Measurements from ENCODE around the gene RHOC. TPM values are rescaled to one million over a fixed set of nuclear protein-coding genes. Genes with fewer than 3 reads are reported as not detected.

The RHOC gene
- total and polyA plus RNA-seq, 2 donors (not counting 1 experiment from before 2014, with no cell fraction given) = 484 to 857 TPM

DNA sequence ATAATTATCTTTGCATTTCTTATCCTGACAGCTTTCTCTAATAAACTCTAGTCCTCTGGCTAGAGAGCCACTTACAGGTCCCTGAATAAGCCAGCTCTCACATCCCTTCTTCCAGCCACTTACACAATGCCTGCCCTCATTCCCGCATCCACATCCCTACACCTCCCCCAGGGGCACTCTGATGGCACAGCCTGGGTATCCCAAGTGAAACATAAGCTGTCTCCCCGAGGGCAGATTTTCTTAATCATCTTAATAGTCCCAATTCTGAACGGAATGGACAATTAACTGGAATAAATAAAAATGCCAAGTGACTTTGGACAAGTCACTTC, 4.9 kb downstream of the RHOC start:
- TF ChIP-seq, protein P1, sequence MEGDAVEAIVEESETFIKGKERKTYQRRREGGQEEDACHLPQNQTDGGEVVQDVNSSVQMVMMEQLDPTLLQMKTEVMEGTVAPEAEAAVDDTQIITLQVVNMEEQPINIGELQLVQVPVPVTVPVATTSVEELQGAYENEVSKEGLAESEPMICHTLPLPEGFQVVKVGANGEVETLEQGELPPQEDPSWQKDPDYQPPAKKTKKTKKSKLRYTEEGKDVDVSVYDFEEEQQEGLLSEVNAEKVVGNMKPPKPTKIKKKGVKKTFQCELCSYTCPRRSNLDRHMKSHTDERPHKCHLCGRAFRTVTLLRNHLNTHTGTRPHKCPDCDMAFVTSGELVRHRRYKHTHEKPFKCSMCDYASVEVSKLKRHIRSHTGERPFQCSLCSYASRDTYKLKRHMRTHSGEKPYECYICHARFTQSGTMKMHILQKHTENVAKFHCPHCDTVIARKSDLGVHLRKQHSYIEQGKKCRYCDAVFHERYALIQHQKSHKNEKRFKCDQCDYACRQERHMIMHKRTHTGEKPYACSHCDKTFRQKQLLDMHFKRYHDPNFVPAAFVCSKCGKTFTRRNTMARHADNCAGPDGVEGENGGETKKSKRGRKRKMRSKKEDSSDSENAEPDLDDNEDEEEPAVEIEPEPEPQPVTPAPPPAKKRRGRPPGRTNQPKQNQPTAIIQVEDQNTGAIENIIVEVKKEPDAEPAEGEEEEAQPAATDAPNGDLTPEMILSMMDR (conservative IDR thresholded peaks at IDR 0.05 in 1 of 2, IDR thresholded peaks at IDR 0.05 in 1 of 2; ENCODE audit: low read depth in 1 of 2, low read length in 2 of 2) = no peak
- no peak for TF ChIP-seq EZH2 (IDR thresholded peaks at IDR 0.05; ENCODE audit: low read length, missing control alignments)
- H3K4me2 ChIP-seq (ENCODE audit: extremely low read depth, insufficient read depth, low read length) = no peak overlapping the region
- H3K9ac ChIP-seq (ENCODE audit: insufficient read depth, low read length) = no peak overlapping the region
- H3K27me3 ChIP-seq (ENCODE audit: control insufficient read depth, insufficient read depth, low read length) = no peaks in the 10 kb centered on the region
- no peaks in the 10 kb centered on the region for H3K9me3 ChIP-seq (ENCODE audit: control insufficient read depth, insufficient read depth, low read depth, low read length)
- peaks cover 33% of the 10 kb centered on the region for H3K36me3 ChIP-seq (ENCODE audit: control insufficient read depth, insufficient read depth, low read length)
- H3K79me2 ChIP-seq (ENCODE audit: control insufficient read depth, insufficient read depth, low read length) = peaks cover 42% of the 10 kb centered on the region
- H4K20me1 ChIP-seq (ENCODE audit: control insufficient read depth, extremely low read depth, insufficient read depth, low read length) = no peaks in the 10 kb centered on the region
- no peak overlapping the region for H3K4me3 ChIP-seq (replicated peaks in 1 of 4; ENCODE audit: control extremely low read depth in 1 of 4, insufficient read depth in 1 of 4, low read depth in 3 of 4, low read length in 4 of 4)
- peak overlapping the region; percentile 79 for H3K27ac ChIP-seq (ENCODE audit: insufficient read depth, low read length)
- peaks cover 39% of the 10 kb centered on the region for H3K4me1 ChIP-seq (ENCODE audit: control insufficient read depth, extremely low read depth, insufficient read depth, low read length)
- no peak for DNase-seq (ENCODE audit: low read depth in 2 of 2)
- H2AFZ ChIP-seq (ENCODE audit: low read length) = no peak overlapping the region

DNA sequence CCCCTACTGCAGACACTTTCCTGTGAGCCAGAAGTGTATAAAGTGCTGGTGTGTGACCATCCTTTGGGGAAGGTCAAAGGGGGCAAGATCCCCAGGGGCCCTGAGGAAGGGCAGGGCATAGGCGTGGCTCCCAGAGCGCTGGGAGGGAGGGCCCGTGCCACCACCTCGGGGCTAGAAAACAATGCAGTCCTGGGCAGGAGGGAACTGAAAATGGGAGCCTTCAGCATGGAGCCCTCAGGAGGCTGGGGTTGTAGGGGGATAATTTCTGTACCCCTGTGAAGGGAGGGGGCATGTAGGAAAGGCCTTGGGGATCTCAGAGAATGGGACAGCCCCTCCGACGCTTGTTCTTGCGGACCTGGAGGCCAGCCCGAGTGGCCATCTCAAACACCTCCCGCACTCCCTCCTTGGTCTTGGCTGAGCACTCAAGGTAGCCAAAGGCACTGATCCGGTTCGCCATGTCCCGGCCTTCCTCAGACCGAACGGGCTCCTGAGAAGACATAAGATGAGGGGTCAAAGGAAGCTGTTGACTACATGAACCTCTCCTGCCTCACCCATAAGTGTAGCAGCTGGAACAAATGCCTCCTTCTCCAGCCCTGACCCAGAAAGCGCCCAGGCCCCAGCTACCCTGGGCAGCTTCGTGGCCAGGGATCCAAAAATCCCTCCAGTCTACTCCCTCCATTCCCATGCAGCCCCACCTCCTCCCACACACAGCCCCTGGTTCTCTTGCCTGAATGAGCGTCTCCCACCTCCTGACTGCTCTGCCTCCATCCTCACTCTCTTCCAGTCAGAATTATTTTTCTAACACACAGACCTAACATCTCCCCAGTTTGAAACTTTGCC, 5.5 kb downstream of the RHOC start:
- H3K27me3 ChIP-seq (ENCODE audit: control insufficient read depth, insufficient read depth, low read length) = no peaks in the 10 kb centered on the region
- H4K20me1 ChIP-seq (ENCODE audit: control insufficient read depth, extremely low read depth, insufficient read depth, low read length) = no peaks in the 10 kb centered on the region
- peaks cover 39% of the 10 kb centered on the region for H3K4me1 ChIP-seq (ENCODE audit: control insufficient read depth, extremely low read depth, insufficient read depth, low read length)
- peaks cover 38% of the 10 kb centered on the region for H3K79me2 ChIP-seq (ENCODE audit: control insufficient read depth, insufficient read depth, low read length)
- peak overlapping the region; percentile 56 for H3K4me2 ChIP-seq (ENCODE audit: extremely low read depth, insufficient read depth, low read length)
- no peak for TF ChIP-seq EZH2 (IDR thresholded peaks at IDR 0.05; ENCODE audit: low read length, missing control alignments)
- TF ChIP-seq, protein P1 (conservative IDR thresholded peaks at IDR 0.05 in 1 of 2, IDR thresholded peaks at IDR 0.05 in 1 of 2; ENCODE audit: low read depth in 1 of 2, low read length in 2 of 2) = no peak
- H3K36me3 ChIP-seq (ENCODE audit: control insufficient read depth, insufficient read depth, low read length) = peaks cover 38% of the 10 kb centered on the region
- no peak overlapping the region for H2AFZ ChIP-seq (ENCODE audit: low read length)
- H3K9me3 ChIP-seq (ENCODE audit: control insufficient read depth, insufficient read depth, low read depth, low read length) = no peaks in the 10 kb centered on the region
- no peak for DNase-seq (ENCODE audit: low read depth in 2 of 2)
- H3K4me3 ChIP-seq (replicated peaks in 1 of 4; ENCODE audit: control extremely low read depth in 1 of 4, insufficient read depth in 1 of 4, low read depth in 3 of 4, low read length in 4 of 4) = no peak overlapping the region
- peak overlapping the region; percentile 79 for H3K27ac ChIP-seq (ENCODE audit: insufficient read depth, low read length)
- peak overlapping the region; percentile 38 for H3K9ac ChIP-seq (ENCODE audit: insufficient read depth, low read length)

DNA sequence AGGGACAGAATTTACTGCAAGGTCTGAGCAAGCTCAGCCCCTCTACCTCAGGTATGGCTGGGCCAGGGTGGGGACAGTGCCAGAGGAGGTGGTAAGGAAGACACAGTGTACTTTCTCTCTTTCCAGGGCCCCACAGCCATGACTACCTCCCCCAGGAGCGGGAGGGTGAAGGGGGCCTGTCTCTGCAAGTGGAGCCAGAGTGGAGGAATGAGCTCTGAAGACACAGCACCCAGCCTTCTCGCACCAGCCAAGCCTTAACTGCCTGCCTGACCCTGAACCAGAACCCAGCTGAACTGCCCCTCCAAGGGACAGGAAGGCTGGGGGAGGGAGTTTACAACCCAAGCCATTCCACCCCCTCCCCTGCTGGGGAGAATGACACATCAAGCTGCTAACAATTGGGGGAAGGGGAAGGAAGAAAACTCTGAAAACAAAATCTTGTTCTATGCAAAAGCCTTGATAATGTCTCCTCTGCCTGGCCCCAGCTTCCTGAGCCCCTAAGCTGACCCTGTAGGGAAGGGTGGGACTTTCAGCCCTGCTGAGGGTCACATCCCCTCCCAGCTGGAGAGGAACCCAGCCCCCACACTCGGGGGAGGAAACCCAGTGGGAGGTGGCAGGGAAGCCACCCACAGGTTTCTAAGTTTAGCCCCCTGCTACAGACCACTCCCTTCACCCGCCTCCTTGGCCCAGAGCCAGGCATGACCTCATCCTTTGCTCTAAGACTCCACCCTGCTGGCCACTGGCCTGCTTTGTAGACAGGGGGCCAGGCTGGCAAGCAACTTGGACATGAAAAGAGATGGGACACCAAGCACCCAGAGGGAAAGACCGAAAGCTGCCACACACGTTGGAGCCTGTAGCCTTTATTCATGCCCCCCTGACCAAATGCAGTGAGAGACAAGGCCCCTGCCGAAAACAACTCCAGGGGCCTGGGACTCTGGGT, 6.4 kb downstream of the RHOC start:
- Histone ChIP-seq H3K4me3 (replicated peaks in 1 of 4; ENCODE audit: control extremely low read depth in 1 of 4, insufficient read depth in 1 of 4, low read depth in 3 of 4, low read length in 4 of 4) (no peak overlapping the region), H2AFZ (ENCODE audit: low read length) (no peak overlapping the region), H3K9me3 (ENCODE audit: control insufficient read depth, insufficient read depth, low read depth, low read length) (no peaks in the 10 kb centered on the region), H3K79me2 (ENCODE audit: control insufficient read depth, insufficient read depth, low read length) (peaks cover 31% of the 10 kb centered on the region), H3K9ac (ENCODE audit: insufficient read depth, low read length) (peak overlapping the region; percentile 38), H3K4me2 (ENCODE audit: extremely low read depth, insufficient read depth, low read length) (peak overlapping the region; percentile 56), H3K27ac (ENCODE audit: insufficient read depth, low read length) (peak overlapping the region; percentile 79), H4K20me1 (ENCODE audit: control insufficient read depth, extremely low read depth, insufficient read depth, low read length) (no peaks in the 10 kb centered on the region), H3K4me1 (ENCODE audit: control insufficient read depth, extremely low read depth, insufficient read depth, low read length) (peaks cover 39% of the 10 kb centered on the region), H3K27me3 (ENCODE audit: control insufficient read depth, insufficient read depth, low read length) (no peaks in the 10 kb centered on the region), H3K36me3 (ENCODE audit: control insufficient read depth, insufficient read depth, low read length) (peaks cover 38% of the 10 kb centered on the region)
- DNase-seq (ENCODE audit: low read depth in 2 of 2) = peak; percentile 93 to 97
- TF ChIP-seq, protein P1 (conservative IDR thresholded peaks at IDR 0.05 in 1 of 2, IDR thresholded peaks at IDR 0.05 in 1 of 2; ENCODE audit: low read depth in 1 of 2, low read length in 2 of 2) = peak in 1 of 2 donors; percentile 4
- TF ChIP-seq EZH2 (IDR thresholded peaks at IDR 0.05; ENCODE audit: low read length, missing control alignments) = no peak
